ENCODE results near the gene NFIA.
"Not testable (repeated sequence)": the region's sequence is repeated elsewhere in the genome, so short reads cannot be mapped to it uniquely, and the experiment has no call there.

The NFIA gene

DNA sequence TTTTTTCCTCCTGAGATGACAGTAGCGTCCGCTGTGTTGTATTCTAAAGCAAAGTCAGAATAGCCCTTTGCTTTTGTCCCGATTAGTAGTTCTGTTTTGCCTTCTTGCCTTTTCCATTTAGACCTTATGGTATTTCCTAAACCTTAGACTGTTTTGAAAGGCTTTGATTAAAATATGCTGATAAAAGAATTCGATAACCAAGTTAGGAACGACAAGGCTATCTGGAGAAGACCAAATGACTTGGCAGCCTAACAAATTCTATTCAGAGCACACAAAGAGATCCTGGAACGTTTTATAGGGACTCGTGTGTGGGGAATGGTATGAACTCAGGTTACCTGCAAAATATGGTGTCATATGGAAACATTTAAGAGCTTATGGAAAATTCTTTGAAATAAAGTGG, 42.9 kb downstream of the NFIA start:
- Histone ChIP-seq H3K27me3 (ENCODE audit: control insufficient read depth, insufficient read depth, low read length) (no peaks in the 10 kb centered on the region), H3K4me3 (ENCODE audit: low read length) (no peak overlapping the region), H3K9me3 (replicated peaks; ENCODE audit: low read length) (no peaks in the 10 kb centered on the region), H3K4me1 (ENCODE audit: control insufficient read depth, insufficient read depth, low read length) (peaks cover 16% of the 10 kb centered on the region), H3K4me2 (ENCODE audit: low read length) (no peak overlapping the region), H3K36me3 (ENCODE audit: insufficient read depth, low read length) (no peaks in the 10 kb centered on the region), H3K9ac (ENCODE audit: low read depth, low read length) (no peak overlapping the region)

GRCh38 chr1:61125895-61126294, 43.5 kb downstream of the NFIA start:
- Histone ChIP-seq H3K36me3 (ENCODE audit: insufficient read depth, low read length) (no peaks in the 10 kb centered on the region), H3K9ac (ENCODE audit: low read depth, low read length) (no peak overlapping the region), H3K27me3 (ENCODE audit: control insufficient read depth, insufficient read depth, low read length) (no peaks in the 10 kb centered on the region), H3K4me2 (ENCODE audit: low read length) (no peak overlapping the region), H3K4me3 (ENCODE audit: low read length) (no peak overlapping the region), H3K9me3 (replicated peaks; ENCODE audit: low read length) (no peaks in the 10 kb centered on the region), H3K4me1 (ENCODE audit: control insufficient read depth, insufficient read depth, low read length) (peaks cover 12% of the 10 kb centered on the region)

DNA sequence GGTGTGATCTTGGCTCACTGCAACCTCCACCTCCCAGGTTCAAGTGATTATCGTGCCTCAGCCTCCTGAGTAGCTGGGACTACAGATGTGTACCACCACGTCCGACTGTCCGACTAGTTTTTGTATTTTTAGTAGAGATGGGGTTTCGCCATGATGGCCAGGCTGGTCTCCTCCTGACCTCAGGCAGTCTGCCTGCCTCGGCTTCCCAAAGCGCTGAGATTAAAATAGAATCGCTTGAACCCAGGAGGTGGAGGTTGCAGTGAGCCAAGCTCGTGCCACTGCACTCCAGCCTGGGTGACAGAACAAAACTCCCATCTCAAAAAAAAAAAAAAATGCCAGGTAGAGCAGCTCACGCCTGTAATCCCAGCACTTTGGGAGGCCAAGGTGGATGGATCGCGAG, 44.5 kb downstream of the NFIA start:
- H3K9ac ChIP-seq (ENCODE audit: low read depth, low read length); H3K4me3 ChIP-seq (ENCODE audit: low read length); H3K9me3 ChIP-seq (replicated peaks; ENCODE audit: low read length); H3K27me3 ChIP-seq (ENCODE audit: control insufficient read depth, insufficient read depth, low read length); H3K4me2 ChIP-seq (ENCODE audit: low read length); H3K36me3 ChIP-seq (ENCODE audit: insufficient read depth, low read length): not testable (repeated sequence)
- H3K4me1 ChIP-seq (ENCODE audit: control insufficient read depth, insufficient read depth, low read length), result peaks cover 10% of the 10 kb centered on the region

DNA sequence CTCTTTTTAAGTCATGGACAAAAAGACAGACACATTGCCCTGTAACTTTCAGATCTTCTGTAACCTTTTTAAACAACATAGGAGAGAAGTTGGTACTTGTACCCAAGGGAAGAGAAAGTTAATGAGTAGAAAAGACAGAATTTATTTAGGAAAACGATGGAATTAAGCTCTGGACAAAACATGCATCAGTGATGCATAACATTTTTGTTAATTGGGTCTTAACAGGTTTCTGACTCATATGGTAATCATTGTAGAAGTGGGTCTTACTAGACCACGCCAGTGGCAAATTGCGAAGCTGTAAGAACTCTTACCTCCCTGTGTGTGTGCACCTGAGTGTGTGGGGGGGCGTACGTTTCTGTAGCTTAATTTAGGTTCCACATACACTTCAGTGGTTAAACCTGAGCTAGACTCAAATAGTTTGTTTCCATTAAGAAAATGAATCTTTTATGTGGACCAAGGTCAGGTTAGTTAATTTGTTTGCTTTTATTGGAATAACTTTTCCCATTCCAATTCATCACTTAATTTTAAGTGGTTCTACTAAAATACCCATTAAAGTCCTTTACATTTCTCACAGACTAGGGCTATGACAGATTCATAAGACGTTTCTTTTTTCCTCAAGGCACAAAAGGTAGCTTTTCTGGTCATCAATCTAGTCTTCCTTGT, 48.1 kb downstream of the NFIA start:
- Histone ChIP-seq H3K4me1 (ENCODE audit: control insufficient read depth, insufficient read depth, low read length) (peaks cover 20% of the 10 kb centered on the region), H3K27me3 (ENCODE audit: control insufficient read depth, insufficient read depth, low read length) (no peaks in the 10 kb centered on the region), H3K9ac (ENCODE audit: low read depth, low read length) (no peak overlapping the region), H3K9me3 (replicated peaks; ENCODE audit: low read length) (no peaks in the 10 kb centered on the region), H3K36me3 (ENCODE audit: insufficient read depth, low read length) (no peaks in the 10 kb centered on the region), H3K4me2 (ENCODE audit: low read length) (no peak overlapping the region), H3K4me3 (ENCODE audit: low read length) (no peak overlapping the region)

- Histone ChIP-seq H3K4me1 (ENCODE audit: control insufficient read depth, insufficient read depth, low read length) (peaks cover 20% of the 10 kb centered on the region), H3K4me3 (ENCODE audit: low read length) (no peak overlapping the region), H3K36me3 (ENCODE audit: insufficient read depth, low read length) (no peaks in the 10 kb centered on the region), H3K9me3 (replicated peaks; ENCODE audit: low read length) (no peaks in the 10 kb centered on the region), H3K27me3 (ENCODE audit: control insufficient read depth, insufficient read depth, low read length) (no peaks in the 10 kb centered on the region), H3K9ac (ENCODE audit: low read depth, low read length) (no peak overlapping the region), H3K4me2 (ENCODE audit: low read length) (no peak overlapping the region)
Observed at GRCh38 chr1:61131248-61131647, 48.9 kb downstream of the NFIA start.

DNA sequence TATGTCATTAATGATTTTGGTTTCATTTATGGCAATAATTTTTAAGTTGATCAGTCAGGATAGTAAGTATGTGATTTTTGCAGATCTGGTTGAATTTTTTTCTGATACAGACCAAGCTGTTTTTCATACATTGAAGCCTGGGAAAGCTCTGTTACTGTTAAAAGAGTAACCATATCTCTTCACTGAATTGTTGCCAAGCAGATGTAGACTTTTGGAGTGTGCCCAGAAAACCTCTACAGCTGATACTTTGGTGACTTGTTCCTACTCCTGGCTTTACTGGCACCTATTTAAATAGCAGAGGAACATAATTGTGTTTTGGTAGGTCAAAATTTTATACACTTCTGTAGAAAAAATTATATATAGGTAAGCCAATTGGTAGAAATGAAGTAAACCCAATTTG, 49.4 kb downstream of the NFIA start:
- Histone ChIP-seq H3K4me1 (ENCODE audit: control insufficient read depth, insufficient read depth, low read length) (peaks cover 20% of the 10 kb centered on the region), H3K36me3 (ENCODE audit: insufficient read depth, low read length) (no peaks in the 10 kb centered on the region), H3K4me2 (ENCODE audit: low read length) (peak overlapping the region; percentile 72), H3K9ac (ENCODE audit: low read depth, low read length) (no peak overlapping the region), H3K27me3 (ENCODE audit: control insufficient read depth, insufficient read depth, low read length) (no peaks in the 10 kb centered on the region), H3K4me3 (ENCODE audit: low read length) (no peak overlapping the region), H3K9me3 (replicated peaks; ENCODE audit: low read length) (no peaks in the 10 kb centered on the region)

DNA sequence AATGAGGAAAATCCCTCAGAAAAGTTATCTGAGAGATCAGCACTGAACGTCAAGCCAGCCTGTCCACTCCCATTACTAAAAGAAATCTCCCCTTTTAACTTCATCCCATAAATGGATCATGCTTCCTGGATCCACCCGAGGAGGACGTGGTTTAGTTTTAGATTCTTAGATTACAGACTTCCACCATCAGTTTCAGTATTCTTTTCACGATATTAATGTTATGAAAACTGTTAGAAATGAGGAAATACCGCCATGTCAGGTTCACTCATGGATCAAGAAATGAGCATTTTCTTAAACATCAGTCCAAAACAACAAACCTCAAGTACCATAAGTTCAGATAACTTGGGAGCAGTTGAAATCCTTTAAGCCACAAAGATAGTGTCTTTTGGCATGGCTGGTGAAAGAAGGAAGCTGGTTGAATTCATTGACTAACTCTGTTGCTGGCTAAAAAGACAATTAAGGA, 49.8 kb downstream of the NFIA start:
- Histone ChIP-seq H3K4me3 (ENCODE audit: low read length) (peak overlapping the region; percentile 9), H3K4me1 (ENCODE audit: control insufficient read depth, insufficient read depth, low read length) (peaks cover 20% of the 10 kb centered on the region), H3K27me3 (ENCODE audit: control insufficient read depth, insufficient read depth, low read length) (no peaks in the 10 kb centered on the region), H3K36me3 (ENCODE audit: insufficient read depth, low read length) (no peaks in the 10 kb centered on the region), H3K9me3 (replicated peaks; ENCODE audit: low read length) (no peaks in the 10 kb centered on the region), H3K9ac (ENCODE audit: low read depth, low read length) (peak overlapping the region; percentile 12), H3K4me2 (ENCODE audit: low read length) (peak overlapping the region; percentile 72)

GRCh38 chr1:61132645-61133334, 50.4 kb downstream of the NFIA start:
- Histone ChIP-seq H3K4me3 (ENCODE audit: low read length) (no peak overlapping the region), H3K9ac (ENCODE audit: low read depth, low read length) (peak overlapping the region; percentile 12), H3K9me3 (replicated peaks; ENCODE audit: low read length) (no peaks in the 10 kb centered on the region), H3K4me2 (ENCODE audit: low read length) (peak overlapping the region; percentile 72), H3K27me3 (ENCODE audit: control insufficient read depth, insufficient read depth, low read length) (no peaks in the 10 kb centered on the region), H3K4me1 (ENCODE audit: control insufficient read depth, insufficient read depth, low read length) (peaks cover 20% of the 10 kb centered on the region), H3K36me3 (ENCODE audit: insufficient read depth, low read length) (no peaks in the 10 kb centered on the region)

DNA sequence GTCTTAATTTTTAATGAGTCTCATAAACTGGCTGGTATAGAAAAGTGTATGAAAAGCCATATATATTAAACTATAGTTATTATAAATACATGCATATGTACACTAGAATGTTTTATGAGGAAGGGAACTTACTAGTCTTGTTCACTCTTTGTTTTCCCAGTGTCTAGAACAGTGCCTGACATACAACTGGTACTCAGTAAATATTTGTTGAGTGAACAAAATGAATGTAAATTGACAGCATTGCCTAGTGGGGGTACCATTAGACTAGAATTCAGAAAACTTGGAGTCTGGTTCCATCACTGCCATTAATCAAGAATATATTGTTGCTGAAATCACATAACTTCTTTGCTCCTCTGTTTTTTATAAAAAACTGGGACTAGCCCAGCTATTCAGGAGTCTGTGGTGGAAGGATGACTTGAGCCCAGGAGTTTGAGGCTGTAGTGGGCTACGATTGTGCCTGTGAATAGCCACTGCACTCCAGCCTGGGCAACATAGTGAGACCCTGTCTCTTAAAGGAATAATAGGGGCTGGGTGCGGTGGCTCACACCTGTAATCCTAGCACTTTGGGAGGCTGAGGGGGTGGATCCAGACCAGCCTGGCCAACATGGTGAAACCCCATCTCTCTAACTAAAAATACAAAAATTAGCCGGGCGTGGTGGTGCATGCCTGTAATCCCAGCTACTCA, 51.1 kb downstream of the NFIA start:
- Histone ChIP-seq H3K4me3 (ENCODE audit: low read length) (no peak overlapping the region), H3K36me3 (ENCODE audit: insufficient read depth, low read length) (no peaks in the 10 kb centered on the region), H3K9me3 (replicated peaks; ENCODE audit: low read length) (no peaks in the 10 kb centered on the region), H3K27me3 (ENCODE audit: control insufficient read depth, insufficient read depth, low read length) (no peaks in the 10 kb centered on the region), H3K4me2 (ENCODE audit: low read length) (no peak overlapping the region), H3K4me1 (ENCODE audit: control insufficient read depth, insufficient read depth, low read length) (peaks cover 20% of the 10 kb centered on the region), H3K9ac (ENCODE audit: low read depth, low read length) (no peak overlapping the region)

- Histone ChIP-seq H3K4me3 (ENCODE audit: low read length) (no peak overlapping the region), H3K9ac (ENCODE audit: low read depth, low read length) (no peak overlapping the region), H3K36me3 (ENCODE audit: insufficient read depth, low read length) (no peaks in the 10 kb centered on the region), H3K9me3 (replicated peaks; ENCODE audit: low read length) (no peaks in the 10 kb centered on the region), H3K27me3 (ENCODE audit: control insufficient read depth, insufficient read depth, low read length) (no peaks in the 10 kb centered on the region), H3K4me2 (ENCODE audit: low read length) (no peak overlapping the region), H3K4me1 (ENCODE audit: control insufficient read depth, insufficient read depth, low read length) (peaks cover 36% of the 10 kb centered on the region)
Observed at GRCh38 chr1:61135291-61135690, 52.9 kb downstream of the NFIA start.

DNA sequence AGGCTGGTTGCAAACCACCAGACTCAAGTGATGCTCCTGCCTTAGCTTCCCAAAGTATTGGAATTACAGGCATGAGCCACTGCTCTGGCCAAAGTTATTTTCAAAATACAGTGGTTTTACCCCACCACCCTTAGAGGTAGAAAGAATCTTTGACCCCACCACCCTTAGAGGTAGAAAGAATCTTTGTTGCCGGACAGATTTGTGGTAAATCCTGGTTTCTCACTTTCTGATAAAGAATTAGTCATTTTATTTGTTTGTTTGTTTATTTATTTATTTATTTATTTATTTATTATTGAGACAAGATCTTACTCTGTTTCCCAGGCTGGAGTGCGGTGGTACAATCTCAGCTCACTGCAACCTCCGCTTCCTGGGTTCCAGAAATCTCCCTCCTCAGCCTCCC, 55.9 kb downstream of the NFIA start:
- H3K4me1 ChIP-seq (ENCODE audit: control insufficient read depth, insufficient read depth, low read length), result peaks cover 45% of the 10 kb centered on the region
- H3K9me3 ChIP-seq (replicated peaks; ENCODE audit: low read length), result no peaks in the 10 kb centered on the region
- no peaks in the 10 kb centered on the region for H3K27me3 ChIP-seq (ENCODE audit: control insufficient read depth, insufficient read depth, low read length)
- no peaks in the 10 kb centered on the region for H3K36me3 ChIP-seq (ENCODE audit: insufficient read depth, low read length)
- H3K9ac ChIP-seq (ENCODE audit: low read depth, low read length), result no peak overlapping the region
- no peak overlapping the region for H3K4me2 ChIP-seq (ENCODE audit: low read length)
- H3K4me3 ChIP-seq (ENCODE audit: low read length), result no peak overlapping the region

All from skeletal muscle satellite cell (primary cell).